Neural crest cell (in vitro differentiated cells): ENCODE results near the gene GPR39. TPM values are rescaled to one million over a fixed set of nuclear protein-coding genes. Genes with fewer than 3 reads are reported as not detected.

ENCODE experiments used
- DNase-seq: peaks from one replicate; pipeline ENCODE4 v3.0.0; 2021; ENCODE audit warnings: low read depth, mixed read lengths, low spot score
- H3K27ac Mint-ChIP-seq: one replicate; pipeline ENCODE4 v1.8.0; 2021; ENCODE audit warnings: mild to moderate bottlenecking, mixed read lengths; ENCODE audit not compliant: unreplicated experiment
- H3K27me3 Mint-ChIP-seq: 2 replicates; pipeline ENCODE4 v1.8.0; 2021; ENCODE audit warnings: low read depth, mild to moderate bottlenecking, mixed read lengths
- H3K36me3 Mint-ChIP-seq: 2 replicates; pipeline ENCODE4 v1.8.0; 2021; ENCODE audit warnings: low read depth, mild to moderate bottlenecking, mixed read lengths
- H3K4me1 Mint-ChIP-seq: 2 replicates; pipeline ENCODE4 v1.8.0; 2021; ENCODE audit warnings: mixed read lengths
- H3K4me3 Mint-ChIP-seq: one replicate; pipeline ENCODE4 v1.8.0; 2021; ENCODE audit warnings: mild to moderate bottlenecking, mixed read lengths
- H3K9me3 Mint-ChIP-seq: 2 replicates; pipeline ENCODE4 v1.8.0; 2021; ENCODE audit warnings: mixed read lengths
- total RNA-seq: library from RNA; stranded (reverse); gene quantifications from 2 replicates; pipeline ENCODE4 v1.2.1, GENCODE V29; 2021
- TF ChIP-seq, protein P1 (sequence below): fragments of 200-600 bp; sonication (generic); conservative IDR thresholded peaks from 2 replicates; pipeline ENCODE4 v1.5.0; 2021; ENCODE audit warnings: antibody characterized with exemption, mild to moderate bottlenecking

GPR39 gene
- total RNA-seq, 1 donor from 2014 or later, result 0.35 TPM

- no peak for DNase-seq
- Mint-ChIP-seq H3K36me3 (no peaks in the 10 kb centered on the region), H3K27me3 (peaks cover 3% of the 10 kb centered on the region), H3K4me1 (peaks cover 6% of the 10 kb centered on the region), H3K9me3 (peaks cover 10% of the 10 kb centered on the region), H3K4me3 (no peak overlapping the region), H3K27ac (no peak overlapping the region)
- TF ChIP-seq, protein P1, sequence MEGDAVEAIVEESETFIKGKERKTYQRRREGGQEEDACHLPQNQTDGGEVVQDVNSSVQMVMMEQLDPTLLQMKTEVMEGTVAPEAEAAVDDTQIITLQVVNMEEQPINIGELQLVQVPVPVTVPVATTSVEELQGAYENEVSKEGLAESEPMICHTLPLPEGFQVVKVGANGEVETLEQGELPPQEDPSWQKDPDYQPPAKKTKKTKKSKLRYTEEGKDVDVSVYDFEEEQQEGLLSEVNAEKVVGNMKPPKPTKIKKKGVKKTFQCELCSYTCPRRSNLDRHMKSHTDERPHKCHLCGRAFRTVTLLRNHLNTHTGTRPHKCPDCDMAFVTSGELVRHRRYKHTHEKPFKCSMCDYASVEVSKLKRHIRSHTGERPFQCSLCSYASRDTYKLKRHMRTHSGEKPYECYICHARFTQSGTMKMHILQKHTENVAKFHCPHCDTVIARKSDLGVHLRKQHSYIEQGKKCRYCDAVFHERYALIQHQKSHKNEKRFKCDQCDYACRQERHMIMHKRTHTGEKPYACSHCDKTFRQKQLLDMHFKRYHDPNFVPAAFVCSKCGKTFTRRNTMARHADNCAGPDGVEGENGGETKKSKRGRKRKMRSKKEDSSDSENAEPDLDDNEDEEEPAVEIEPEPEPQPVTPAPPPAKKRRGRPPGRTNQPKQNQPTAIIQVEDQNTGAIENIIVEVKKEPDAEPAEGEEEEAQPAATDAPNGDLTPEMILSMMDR, result no peak
These were observed 14.3 kb downstream of the GPR39 start for GRCh38 chr2:132430895-132431294.

- Mint-ChIP-seq H3K4me3 (no peak overlapping the region), H3K4me1 (peaks cover 33% of the 10 kb centered on the region), H3K27ac (no peak overlapping the region), H3K36me3 (no peaks in the 10 kb centered on the region), H3K9me3 (peaks cover 2% of the 10 kb centered on the region), H3K27me3 (no peaks in the 10 kb centered on the region)
- no peak for DNase-seq
- TF ChIP-seq, protein P1, result no peak
These were observed 21.5 kb downstream of the GPR39 start for GRCh38 chr2:132437852-132438669.

DNA sequence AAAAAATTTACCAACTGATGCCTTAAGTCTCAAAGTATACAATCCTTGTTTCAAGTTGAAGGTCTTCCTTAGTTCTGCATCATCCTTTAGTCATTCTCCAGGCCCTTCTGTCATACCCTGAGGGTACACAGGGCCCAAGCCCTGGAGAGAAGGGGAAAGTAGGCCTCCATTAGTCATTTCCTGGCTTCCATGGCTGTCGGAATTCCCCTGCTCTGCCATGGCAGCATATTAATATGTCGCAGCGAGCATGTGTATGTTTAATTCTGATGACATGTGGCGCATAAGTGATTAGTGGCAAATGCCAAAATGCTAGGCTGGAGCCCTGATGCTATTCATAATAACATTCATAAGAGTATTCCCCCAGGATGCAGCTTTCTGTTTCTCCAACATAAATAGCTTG, 22.1 kb downstream of the GPR39 start:
- H3K9me3 Mint-ChIP-seq, result peaks cover 2% of the 10 kb centered on the region

GRCh38 chr2:132439703-132440398, 23.2 kb downstream of the GPR39 start:
- Mint-ChIP-seq H3K27me3 (no peaks in the 10 kb centered on the region), H3K4me3 (no peak overlapping the region), H3K27ac (no peak overlapping the region), H3K9me3 (no peaks in the 10 kb centered on the region), H3K4me1 (peaks cover 33% of the 10 kb centered on the region), H3K36me3 (no peaks in the 10 kb centered on the region)
- DNase-seq, result no peak
- TF ChIP-seq, protein P1, result no peak

More for the DNA sequence above, 22.1 kb downstream of the GPR39 start:
- TF ChIP-seq, protein P1, result no peak
- Mint-ChIP-seq H3K27me3 (no peaks in the 10 kb centered on the region), H3K27ac (no peak overlapping the region), H3K4me1 (peaks cover 33% of the 10 kb centered on the region), H3K4me3 (no peak overlapping the region), H3K36me3 (no peaks in the 10 kb centered on the region)
- DNase-seq, result no peak

DNA sequence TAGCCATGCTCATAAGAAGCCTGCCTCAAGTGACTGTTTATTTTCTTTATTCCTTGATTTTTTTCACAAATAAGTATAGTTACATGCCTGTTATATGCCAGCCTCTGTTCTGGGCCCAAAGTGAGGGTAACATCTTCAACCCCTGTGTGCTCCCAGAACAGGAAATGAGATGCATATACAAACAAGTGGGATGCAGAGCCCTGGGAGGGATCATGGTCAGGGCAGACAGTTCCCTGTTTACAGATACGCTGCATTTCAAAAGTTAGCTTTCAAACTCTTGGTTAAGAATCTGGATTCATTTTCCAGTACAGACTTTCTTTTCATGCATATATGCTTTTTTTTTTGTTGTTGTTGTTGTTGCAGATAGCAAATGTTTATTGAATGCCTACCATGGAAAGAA, 24.4 kb downstream of the GPR39 start:
- H3K4me1 Mint-ChIP-seq, result peaks cover 26% of the 10 kb centered on the region

More for the DNA sequence above, 24.4 kb downstream of the GPR39 start:
- Mint-ChIP-seq H3K36me3 (no peaks in the 10 kb centered on the region), H3K27me3 (no peaks in the 10 kb centered on the region), H3K4me3 (no peak overlapping the region), H3K27ac (no peak overlapping the region), H3K9me3 (no peaks in the 10 kb centered on the region)
- no peak for DNase-seq
- TF ChIP-seq, protein P1, result no peak
